HL-60 (cell line): ENCODE measurements around the gene SPINDOC.

Experiments
- DNase-seq, 2 experiments: peaks; one replicate each; pipeline ENCODE4 v3.0.0-alpha.2; 2010 to 2020; ENCODE audit warnings: low read depth in 1 of 2, low spot score in 1 of 2
- H3K27ac ChIP-seq: fragments of 250-450 bp; sonication (Bioruptor Pico); replicated peaks from 2 replicates; pipeline ENCODE4 v1.5.1; 2020; ENCODE audit warnings: mild to moderate bottlenecking, moderate library complexity
- H3K27me3 ChIP-seq: fragments of 250-450 bp; sonication (Bioruptor Pico); 2 replicates; pipeline ENCODE4 v1.5.1; 2021; ENCODE audit warnings: mild to moderate bottlenecking, moderate library complexity; ENCODE audit not compliant: insufficient read depth, poor library complexity, severe bottlenecking
- H3K4me3 ChIP-seq: replicated peaks from 2 replicates; pipeline ENCODE4 v1.5.1; 2011; ENCODE audit warnings: mild to moderate bottlenecking, control low read depth, low read length; ENCODE audit not compliant: insufficient read depth
- CTCF ChIP-seq: IDR thresholded peaks from one replicate; pipeline ENCODE4 v1.5.1; 2011; ENCODE audit warnings: low read length, control low read depth, inconsistent platforms; ENCODE audit not compliant: insufficient read depth
- GABPA ChIP-seq: IDR thresholded peaks from 2 replicates; pipeline ENCODE4 v1.6.1; 2012; ENCODE audit warnings: low read depth
- POLR2AphosphoS5 ChIP-seq: IDR thresholded peaks from 2 replicates; pipeline ENCODE4 v1.6.1; 2012; ENCODE audit warnings: low read depth
- SPI1 ChIP-seq: IDR thresholded peaks from 2 replicates; pipeline ENCODE4 v1.6.1; 2012; ENCODE audit warnings: low read depth, mild to moderate bottlenecking, borderline replicate concordance
- TF ChIP-seq, protein P1 (sequence below): IDR thresholded peaks from 2 replicates; pipeline ENCODE4 v1.6.1; 2012; ENCODE audit warnings: low read depth; ENCODE audit not compliant: insufficient replicate concordance

SPINDOC gene

DNA sequence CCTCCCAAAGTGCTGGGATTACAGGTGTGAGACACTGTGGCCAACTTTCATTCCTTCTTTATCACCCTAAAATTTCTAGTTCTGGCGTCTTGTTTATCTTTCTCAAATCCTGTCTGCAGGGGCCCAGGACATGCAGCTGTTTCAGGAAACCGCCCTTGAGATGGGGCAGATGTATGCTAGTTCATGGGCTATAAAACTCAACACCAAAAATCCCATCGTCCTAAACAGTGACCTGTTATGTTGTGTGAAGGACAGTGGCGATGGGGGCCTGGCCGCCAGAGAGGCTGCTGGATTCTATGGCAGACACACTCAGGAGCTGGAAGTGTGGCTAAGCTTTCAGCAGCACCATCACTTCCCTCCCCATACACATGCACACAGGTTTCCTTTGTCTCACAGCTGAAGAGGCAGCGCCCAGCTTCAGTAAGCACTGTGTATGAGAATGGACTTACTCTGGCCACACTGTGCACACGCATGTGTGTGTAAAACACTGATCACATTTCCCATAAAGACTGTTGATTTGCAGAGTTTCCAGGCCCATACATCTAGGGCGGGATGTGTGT lies 62.3 kb downstream of the SPINDOC start:
- DNase-seq, result no peak
- no peak overlapping the region for H3K27ac ChIP-seq
- H3K27me3 ChIP-seq, result no peaks in the 10 kb centered on the region
- TF ChIP-seq POLR2AphosphoS5, result no peak
- TF ChIP-seq, protein P1, sequence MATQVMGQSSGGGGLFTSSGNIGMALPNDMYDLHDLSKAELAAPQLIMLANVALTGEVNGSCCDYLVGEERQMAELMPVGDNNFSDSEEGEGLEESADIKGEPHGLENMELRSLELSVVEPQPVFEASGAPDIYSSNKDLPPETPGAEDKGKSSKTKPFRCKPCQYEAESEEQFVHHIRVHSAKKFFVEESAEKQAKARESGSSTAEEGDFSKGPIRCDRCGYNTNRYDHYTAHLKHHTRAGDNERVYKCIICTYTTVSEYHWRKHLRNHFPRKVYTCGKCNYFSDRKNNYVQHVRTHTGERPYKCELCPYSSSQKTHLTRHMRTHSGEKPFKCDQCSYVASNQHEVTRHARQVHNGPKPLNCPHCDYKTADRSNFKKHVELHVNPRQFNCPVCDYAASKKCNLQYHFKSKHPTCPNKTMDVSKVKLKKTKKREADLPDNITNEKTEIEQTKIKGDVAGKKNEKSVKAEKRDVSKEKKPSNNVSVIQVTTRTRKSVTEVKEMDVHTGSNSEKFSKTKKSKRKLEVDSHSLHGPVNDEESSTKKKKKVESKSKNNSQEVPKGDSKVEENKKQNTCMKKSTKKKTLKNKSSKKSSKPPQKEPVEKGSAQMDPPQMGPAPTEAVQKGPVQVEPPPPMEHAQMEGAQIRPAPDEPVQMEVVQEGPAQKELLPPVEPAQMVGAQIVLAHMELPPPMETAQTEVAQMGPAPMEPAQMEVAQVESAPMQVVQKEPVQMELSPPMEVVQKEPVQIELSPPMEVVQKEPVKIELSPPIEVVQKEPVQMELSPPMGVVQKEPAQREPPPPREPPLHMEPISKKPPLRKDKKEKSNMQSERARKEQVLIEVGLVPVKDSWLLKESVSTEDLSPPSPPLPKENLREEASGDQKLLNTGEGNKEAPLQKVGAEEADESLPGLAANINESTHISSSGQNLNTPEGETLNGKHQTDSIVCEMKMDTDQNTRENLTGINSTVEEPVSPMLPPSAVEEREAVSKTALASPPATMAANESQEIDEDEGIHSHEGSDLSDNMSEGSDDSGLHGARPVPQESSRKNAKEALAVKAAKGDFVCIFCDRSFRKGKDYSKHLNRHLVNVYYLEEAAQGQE, result no peak
- no peak for TF ChIP-seq CTCF
- TF ChIP-seq GABPA, result no peak
- TF ChIP-seq SPI1, result no peak
- H3K4me3 ChIP-seq, result no peak overlapping the region

DNA sequence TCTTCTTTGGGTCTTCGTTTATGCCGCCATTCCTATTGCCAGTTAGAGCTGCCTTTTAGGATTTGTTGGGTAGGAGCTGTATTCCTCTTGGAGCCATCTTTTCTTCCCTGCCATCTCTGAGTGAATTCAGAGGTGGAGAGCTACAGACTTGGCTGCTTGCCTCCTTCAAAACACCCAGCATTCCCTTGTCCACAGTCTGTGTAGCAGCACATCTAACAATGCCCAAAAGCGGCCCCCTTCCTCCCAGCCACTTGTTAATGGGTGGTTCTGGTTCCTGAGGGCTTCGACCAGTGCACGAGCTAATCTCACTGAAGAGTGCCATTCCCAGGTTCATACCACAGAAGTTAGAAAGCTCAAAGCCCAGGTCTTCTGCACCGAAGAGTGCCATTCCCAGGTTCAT lies 63.4 kb downstream of the SPINDOC start:
- DNase-seq, result no peak
- Histone ChIP-seq H3K27me3 (no peaks in the 10 kb centered on the region), H3K27ac (no peak overlapping the region), H3K4me3 (no peak overlapping the region)
- TF ChIP-seq POLR2AphosphoS5 (no peak), CTCF (no peak), GABPA (no peak)
- TF ChIP-seq, protein P1, result no peak
